NCI-H1417 (cell line): ENCODE data around the gene GID8.

Experiments used
- DNase-seq, 3 experiments: peaks; one replicate each; lab custom pipeline; 2025; lab: John Stamatoyannopoulos, UW

GID8 gene

DNA sequence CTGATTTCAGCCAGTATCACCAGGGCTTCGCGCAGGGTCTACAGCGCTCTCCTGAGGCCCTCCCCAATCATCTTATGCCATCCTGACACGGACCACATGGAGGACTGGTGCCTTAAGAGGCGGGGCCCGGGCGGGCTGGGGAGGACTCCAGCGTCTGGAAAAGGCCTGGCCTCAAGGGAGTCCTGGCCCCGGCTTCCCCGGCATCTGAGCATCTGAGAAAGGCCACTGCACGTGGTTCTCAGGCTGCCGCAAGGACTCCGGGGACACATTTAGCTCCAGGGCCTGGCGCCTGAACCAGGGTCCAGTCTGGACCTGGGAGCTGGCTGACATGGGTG, 47.5 kb downstream of the GID8 start:
- no peak for DNase-seq

DNA sequence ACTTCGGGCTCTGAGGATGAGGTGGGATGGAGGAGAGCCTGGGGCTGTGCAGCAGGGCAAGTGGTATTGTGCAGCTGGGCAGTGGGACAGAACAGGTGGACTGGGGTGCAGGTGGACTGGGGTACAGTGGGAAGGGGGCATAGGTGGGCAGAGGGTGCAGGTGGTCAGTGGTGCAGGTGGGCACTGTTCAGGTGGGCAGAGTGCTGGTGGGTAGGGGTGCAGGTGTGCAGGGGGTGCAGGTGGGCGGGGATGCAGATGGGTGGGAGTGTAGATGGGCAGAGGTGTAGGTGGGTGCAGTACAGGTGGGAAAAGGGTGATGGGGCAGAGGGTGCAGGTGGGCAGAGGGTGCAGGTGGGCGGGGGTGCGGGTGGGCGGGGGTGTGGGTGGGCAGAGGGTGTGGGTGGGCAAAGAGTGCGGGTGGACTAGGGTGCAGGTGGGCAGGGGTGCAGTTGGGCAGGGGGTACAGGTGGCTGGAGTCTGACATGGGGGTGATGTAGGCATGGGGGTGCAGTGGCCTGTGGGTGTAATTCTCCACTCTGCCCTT, 48.4 kb downstream of the GID8 start:
- no peak for DNase-seq

DNA sequence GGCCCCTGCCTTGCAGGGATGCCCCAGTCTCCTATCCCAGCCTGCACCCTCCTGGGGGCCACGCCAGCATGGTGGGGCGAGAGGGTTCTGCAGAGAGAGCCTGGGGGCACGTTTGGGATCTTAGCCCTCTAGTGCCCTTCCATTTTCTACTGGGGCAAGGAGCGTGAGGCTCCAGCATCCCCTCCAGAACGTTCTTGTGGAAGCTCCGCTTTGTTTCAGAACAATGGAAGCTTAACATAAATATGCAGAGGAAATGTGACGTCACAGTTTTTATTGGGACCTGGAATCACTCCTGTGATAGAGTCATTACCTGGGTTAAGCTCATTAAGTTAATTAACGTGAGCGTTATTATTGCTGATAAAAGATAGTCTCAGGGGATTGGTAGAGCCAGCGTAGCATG, 49.2 kb downstream of the GID8 start:
- DNase-seq, result no peak

DNA sequence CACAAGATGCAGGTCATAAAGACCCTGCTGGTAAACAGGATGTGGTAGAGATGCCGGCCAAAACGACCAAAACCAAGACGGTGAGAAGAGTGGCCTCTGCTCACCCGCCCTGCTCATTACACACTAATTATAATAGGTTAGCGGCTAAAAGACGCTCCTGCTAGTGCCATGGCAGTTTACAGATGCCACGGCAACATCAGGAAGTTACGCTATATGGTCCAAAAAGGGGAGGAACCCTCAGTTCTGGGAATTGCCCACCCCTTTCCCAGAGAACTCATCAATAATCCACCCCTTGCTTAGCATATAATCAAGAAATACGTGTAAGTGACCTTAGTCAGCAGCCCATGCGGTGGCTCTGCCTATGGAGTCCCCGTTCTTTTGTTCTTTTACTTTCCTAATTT, 51.3 kb downstream of the GID8 start:
- DNase-seq, result peak in 1 of 3 experiments; percentile 21

DNA sequence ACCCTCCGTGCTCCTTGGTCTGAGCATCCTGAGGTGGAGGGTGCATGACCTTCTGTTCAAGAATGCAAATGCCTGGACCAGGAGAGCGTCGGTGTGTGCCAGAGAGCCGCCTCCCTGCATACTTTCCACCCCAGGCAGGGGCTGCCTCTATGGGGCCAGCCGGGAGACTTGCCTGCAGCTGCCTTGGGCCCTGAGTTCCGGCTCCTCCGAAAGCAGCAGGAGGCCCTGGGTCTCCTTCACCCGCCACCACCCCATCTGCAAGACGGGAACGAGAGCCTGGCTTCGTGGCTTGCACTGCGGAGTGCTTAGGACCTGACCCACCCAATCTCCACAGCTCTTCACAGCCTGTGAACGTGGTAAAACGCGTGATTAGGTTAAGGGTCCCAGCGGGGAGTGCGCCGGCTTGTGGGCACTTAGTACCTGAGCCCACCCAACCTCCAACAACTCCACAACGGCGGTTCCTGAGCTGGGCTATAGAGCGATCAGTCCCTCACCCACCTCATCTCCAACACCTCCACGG, 52.4 kb downstream of the GID8 start:
- no peak for DNase-seq

DNA sequence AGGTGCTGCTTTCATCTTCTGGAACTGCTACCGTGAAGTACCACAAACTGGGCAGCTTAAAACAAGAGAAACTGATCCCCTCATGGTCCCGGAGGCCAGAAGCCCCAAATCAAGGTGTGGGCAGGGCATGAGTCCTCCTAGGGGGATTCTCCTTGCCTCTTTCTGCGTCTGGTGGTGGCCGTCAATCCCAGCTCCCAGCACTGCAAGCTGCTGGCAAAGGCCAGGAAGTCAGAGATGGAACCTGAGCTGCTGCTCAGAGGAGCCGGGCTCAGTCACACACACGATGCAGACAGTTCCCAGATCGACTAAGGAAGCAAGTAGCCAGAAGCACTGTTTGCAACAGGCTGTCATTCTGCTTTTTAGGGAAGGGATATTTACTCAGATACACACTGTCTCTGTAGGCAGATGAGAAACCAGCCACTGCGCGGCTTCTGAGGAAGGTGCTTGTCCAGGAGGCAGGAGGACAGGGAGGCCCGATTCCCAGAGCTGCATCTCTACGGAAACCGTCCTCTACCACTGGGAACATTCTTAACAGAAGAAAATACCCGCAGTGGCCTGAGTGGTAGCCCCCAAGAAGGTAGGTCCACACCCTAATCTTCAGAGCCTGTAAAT, 53.4 kb downstream of the GID8 start:
- no peak for DNase-seq

DNA sequence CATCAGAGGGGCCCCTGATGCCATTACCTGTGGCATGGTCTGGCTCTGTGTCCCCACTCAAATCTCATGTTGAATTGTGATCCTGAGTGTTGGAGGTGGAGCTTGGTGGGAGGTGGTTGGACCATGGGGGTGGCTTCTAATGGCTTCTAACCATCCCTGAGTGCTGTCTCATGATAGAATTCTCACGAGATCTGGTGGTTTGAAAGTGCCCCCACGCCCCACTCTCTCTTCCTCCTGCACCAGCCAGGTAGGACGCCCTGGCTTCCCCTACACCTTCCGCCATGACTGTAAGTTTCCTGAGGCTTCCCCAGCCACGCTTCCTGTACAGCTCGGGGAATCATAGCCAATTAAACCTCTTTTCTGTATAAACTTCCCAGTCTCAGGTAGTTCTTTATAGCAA, 53.9 kb downstream of the GID8 start:
- no peak for DNase-seq

DNA sequence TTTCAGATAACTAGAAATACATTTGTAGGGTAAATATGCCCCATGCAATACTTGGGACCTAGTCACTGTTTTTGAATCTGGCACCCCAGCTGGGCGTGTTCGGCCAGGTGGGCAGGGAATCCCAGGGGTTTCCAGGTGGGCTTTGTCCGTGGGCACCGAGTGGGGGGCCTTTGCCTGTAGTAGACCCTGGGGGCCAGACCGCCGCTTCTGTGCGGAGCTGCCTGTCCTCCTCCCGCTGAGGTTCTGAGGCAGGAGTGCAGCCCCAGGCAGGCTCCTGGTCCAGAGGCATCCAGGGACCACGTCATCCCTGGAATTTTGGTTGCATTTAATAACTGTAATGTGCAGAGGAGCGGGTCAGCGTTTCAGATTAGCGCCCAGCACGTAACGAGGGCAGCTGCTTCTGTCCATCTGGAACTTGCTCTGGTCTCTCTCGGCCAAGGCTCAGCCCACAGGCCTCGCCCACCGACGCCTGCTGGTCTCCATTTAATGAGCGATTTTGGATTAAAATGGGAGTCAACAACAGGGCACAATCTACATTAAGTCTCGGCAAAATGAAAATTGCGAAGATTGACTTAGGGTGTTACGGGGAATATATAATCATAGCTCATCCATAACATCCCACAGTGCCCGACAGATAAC, 56.0 kb downstream of the GID8 start:
- DNase-seq, result no peak

DNA sequence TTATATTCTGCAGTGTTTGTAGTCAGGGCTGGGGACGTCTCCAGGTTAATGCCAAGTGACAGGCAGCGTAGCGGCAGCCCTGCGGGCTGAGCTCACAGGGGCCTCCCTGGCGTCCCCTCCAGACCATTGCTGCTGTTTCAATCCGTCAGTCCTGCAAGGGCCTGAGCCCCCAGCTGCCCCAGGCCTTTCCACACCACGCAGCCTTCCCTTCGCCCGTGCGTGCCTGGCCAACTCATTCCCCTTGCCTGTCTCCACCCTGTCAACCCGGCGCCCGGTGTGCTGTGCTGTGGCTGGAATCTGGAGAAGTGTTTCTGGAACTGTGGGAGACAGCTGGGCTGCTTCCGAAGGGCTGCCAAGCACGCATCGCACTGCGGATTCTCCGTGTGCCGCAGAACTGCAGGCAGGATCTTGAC, 56.9 kb downstream of the GID8 start:
- no peak for DNase-seq

DNA sequence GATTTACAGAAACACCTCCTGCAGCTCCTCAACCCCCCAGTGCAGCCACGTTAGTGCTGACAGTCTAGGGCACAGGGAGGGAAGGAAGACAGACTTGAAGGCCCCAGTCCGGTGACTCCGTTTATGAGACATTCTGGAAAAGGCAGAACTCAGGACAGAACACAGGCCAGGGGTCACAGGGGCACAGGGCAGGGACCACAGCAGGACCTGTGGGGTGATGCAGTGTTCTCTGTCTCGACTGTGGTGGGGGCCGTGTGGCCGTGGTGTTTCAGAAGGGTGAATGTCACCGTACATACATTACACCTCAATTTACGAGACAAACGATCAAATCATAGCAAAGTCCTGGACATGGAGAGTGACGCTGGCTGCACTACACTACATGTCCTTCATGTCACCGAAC, 57.5 kb downstream of the GID8 start:
- DNase-seq, result peak in 2 of 3 experiments; percentile 47 to 58

DNA sequence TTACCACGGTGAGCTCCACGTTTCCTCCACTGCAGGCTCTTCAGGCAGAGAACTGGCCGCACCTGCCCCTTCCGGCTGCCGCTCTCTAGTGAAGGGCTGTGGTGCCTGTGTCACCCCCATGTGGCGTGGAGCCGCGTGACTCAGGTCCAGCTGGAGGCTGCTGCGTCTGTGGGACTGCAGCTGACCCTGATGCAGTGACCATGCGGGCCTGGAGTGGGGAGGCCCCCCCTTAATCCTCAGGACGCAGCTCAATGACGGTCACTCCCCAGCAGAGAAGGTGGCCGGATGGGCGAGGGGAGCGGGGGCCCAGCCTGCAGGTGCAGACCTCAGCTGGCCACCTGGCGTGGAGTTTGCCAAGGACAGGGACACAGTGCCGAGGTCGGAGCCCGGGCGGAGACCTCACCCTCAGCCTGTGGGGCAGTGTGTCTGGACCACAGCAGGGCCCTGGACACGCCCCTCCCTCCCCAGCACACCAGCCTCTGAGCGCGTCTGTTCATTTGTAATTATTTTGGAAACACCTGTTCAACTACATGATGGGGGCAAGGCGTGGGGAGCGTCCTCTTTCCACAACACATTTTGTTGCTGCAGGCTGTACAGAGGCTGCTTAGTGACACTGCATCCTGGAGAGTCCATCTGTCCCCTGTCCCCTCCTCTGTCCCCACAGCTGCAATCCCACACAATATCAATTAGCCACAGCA, 58.1 kb downstream of the GID8 start:
- DNase-seq, result peak in 2 of 3 experiments; percentile 76 to 88

DNA sequence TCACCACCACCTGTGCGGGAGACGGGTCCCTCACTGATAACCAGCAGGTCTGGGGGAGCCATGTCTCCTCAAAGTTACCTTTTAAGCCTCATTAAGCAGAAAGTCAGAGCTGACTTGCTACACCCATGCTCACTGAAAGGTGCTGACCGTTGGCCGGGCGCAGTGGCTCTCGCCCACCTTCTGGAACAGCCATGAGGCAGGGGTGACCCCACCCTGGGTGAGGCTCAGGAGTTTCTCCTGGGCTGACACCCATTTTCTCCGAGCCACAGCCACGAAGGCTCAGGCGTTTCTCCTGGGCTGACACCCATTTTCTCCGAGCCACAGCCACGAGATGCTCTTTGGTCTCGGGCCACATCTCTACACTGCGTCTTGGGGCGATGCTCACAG, 58.6 kb downstream of the GID8 start:
- no peak for DNase-seq

DNA sequence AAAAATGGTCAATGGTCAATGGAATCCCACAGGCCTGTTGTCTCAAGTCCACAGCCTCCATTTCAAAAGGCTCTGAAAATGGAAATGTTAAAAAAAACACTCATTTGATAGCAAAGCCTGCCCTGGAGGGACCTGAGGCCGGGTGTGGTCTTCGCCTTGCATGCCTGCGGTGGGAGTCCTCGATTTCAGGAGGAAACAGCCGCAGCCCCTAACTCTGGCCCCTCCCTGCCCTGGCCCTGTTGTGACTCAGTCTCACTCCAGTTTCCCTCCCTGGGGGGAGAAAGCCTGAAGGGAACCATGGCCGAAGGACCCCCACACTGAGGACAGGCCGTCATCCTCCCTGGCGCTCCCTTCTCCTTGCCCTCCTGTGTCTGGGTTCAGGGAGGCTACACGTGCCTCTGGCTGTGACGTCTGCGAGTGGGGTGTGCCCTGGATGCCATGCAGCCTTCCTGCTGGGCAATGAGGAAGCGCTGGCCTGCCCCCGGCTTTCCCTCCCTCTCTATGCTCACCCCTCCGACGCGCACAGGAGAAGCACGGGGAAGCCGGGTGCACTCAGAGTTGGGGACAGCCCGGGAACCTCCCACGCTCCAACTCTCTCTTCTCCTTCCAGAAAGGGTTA, 59.6 kb downstream of the GID8 start:
- no peak for DNase-seq
